Measurements from ENCODE around the gene ZNF536. TPM values are rescaled to one million over a fixed set of nuclear protein-coding genes. Genes with fewer than 3 reads are reported as not detected.
"Not testable (repeated sequence)": the region's sequence is repeated elsewhere in the genome, so short reads cannot be mapped to it uniquely, and the experiment has no call there.

ZNF536 gene
- polyA plus RNA-seq, 1 donor = 2.6 TPM

- no peak for DNase-seq
Observed at GRCh38 chr19:30419568-30420180, 47.5 kb downstream of the ZNF536 start.

GRCh38 chr19:30420316-30420715 lies 48.1 kb downstream of the ZNF536 start:
- DNase-seq = no peak

DNA sequence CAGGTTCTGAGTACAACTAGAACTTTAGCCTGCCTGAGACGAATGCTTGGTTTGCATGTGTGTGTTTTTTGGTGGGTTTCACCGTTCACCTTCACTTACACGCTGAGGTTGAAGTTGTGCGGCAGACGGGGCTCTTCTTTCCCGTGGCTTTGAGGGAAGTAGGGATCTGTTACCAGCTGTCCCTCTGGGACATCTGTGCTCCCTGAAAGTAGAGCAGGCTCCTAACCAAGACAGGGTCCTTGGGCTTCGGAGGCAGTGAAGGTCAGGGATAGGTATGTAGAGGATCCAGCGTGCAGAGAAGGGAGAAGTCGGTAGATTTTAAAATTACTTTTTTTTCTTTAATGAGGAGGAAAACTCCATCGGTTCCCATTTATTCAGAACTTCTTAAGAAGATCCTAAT lies 48.7 kb downstream of the ZNF536 start:
- no peak for DNase-seq

DNA sequence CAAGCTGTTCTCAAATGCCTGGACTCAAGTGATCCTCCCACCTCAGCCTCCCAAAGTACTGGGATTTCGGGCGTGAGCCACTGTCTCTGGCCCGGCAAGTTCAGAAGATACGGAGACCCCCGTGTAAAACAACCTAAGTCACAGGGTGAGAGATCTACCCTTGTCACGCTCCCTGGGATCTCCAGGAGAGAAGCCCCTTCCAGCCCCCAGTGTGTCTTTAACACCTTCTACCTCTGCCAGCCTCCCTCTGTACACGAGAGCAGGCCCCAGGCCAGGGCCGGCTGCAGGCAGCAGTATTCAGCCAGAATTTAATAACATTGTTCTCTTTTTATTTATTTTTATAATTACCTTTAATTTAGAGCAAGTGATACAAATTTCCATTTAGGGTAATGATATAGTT lies 49.4 kb downstream of the ZNF536 start:
- DNase-seq = no peak

DNA sequence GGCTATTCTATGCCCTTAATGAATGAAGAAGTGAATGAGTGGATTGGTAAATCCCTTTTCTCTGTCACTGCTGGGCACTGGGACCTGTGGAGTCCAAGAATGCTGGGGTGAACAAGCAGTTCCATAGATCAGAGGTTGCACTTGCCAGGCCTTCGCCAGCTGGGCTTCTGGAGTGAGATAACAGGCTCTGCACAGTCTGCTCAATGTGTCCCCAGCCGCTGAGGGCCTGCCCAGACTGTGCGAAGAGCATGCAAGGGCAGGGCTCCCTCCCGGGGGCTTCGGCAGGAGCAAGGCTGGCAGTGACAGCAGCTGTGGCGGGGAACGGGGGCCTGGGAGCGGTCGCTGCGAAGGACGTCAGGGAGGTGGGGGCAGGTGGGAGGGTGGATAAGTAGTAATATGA lies 51.3 kb downstream of the ZNF536 start:
- no peak for DNase-seq

DNA sequence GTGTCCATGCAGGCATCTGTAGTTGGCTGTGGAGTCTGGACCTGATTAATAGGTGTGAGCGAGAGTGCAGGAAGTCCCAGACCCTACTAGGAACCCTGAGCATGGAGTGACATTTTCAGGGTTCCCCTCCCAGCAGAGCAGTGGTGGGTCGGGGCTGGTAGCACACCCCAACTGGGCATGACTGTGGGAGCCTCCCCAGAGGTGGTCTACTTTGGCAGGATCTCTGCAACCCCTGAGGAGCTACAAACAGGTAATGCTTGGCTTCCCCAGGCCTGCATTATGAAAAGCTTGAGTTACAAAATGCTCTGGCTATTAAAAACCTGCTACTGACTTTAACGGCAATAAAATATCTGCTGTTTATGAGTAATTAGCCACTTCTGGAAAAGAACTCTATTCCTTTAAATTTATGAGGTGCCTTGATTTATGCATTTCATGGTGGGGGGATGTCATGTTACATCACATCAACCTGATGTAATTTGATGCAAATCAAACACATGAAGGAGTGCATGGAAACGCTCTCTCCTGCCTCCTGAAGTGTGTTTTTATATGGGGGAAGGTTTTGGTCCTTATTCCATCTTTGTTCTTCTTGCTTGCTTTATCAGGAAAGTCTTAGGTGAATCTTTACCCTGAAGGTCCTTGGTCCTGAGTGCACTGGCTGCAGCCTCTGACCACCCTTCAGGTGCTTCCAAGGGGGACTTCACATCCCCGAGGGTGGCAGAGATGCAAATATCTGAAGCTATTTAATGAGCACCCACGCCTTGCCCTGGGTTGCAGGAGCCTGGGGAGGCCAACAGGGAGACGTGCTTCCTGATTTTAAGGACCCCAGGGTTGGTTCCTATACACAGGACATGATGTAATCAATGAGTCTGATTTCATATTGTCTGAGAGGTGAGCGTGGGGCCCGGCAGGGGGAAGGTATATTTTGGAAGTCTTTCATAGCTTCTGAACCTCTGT lies 54.0 kb downstream of the ZNF536 start:
- DNase-seq = no peak

DNA sequence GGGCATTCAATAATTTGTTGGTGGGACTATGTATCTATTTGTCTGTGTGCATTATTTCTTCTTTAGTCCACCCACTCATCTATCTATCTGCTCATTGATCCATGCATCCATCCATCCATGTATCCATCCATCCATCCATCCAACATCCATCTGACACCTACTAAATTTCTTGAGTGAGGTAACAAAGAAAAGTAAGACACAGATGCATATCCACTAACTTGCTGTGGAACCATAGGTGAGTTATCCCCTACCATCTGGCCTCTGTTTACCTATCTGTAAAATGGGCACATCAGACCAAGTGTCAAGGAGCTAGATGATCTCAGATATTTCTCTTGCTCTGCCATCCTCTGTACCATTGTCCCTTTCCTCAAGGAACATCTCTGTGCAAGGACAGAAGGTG lies 54.7 kb downstream of the ZNF536 start:
- DNase-seq = no peak

- DNase-seq = no peak
Observed at GRCh38 chr19:30428092-30428680, 56.0 kb downstream of the ZNF536 start.

DNA sequence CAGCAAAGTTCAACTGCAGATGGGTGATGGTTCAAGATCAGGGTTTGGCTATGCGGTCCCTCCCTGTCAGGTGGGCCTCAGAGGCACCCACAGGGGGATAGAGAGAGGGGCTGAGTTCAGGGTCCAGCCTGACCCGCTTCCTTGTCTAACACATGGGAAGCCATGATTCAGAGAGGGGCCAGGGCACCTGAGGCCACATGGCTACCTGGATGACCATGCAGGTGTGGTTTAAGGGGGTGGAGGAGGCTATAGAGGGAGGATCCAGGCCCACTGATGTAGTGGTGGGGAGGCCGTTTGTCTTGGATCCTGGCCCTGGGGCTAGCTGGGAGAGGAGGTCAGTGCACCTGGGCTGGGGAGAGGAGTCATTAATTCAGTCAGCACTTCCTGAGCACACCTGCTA lies 56.7 kb downstream of the ZNF536 start:
- no peak for DNase-seq

- DNase-seq = no peak
Observed at GRCh38 chr19:30430206-30430734, 58.1 kb downstream of the ZNF536 start.

GRCh38 chr19:30431591-30431990 lies 59.4 kb downstream of the ZNF536 start:
- DNase-seq = no peak

- no peak for DNase-seq
Observed at GRCh38 chr19:30434797-30435594, 62.8 kb downstream of the ZNF536 start.

GRCh38 chr19:30437869-30438268 lies 65.7 kb downstream of the ZNF536 start:
- DNase-seq = no peak

DNA sequence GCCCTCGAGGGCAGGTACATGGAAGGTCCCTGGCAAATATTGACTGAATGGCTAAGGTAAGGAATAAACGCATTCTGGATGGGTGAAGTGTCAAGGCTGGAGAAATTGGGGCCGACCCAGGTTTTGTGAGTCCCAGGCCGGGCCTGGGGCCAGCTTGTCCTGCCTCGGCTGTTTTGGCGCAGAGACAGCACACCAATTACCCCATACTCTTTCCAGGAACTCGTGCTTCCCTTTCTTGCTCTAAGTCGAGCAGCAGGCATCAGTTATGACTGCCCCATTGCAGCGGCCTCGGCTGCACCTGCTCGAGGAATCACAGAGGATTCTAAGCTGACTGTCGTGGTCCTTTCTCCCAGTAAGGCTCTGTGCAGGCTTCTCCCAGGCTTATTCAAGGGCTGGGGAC lies 67.1 kb downstream of the ZNF536 start:
- DNase-seq = no peak

DNA sequence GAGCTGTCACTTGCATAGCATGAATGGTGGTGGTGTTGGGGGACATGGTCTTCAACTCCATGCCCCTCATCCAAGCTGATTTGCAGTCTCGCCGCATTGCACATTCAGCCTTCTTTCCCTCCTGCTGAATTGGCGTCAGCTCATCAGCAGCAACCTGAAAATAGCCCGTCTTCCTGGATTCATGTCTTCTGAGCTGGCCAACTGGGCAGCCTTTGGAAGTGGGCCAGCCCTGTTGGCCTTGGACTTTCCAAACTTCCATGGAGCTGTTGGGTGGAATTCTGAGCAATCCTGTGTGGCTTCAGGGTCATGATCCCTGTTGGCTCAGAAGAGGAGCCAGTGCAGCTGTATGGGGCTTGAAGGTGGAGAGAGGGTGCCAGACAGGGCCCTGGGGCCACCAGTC lies 68.8 kb downstream of the ZNF536 start:
- DNase-seq = no peak

GRCh38 chr19:30442674-30443073 lies 70.5 kb downstream of the ZNF536 start:
- no peak for DNase-seq

GRCh38 chr19:30443531-30444252 lies 71.5 kb downstream of the ZNF536 start:
- no peak for DNase-seq

GRCh38 chr19:30444253-30444671 lies 72.1 kb downstream of the ZNF536 start:
- no peak for DNase-seq

- no peak for DNase-seq
Observed at GRCh38 chr19:30444686-30445232, 72.6 kb downstream of the ZNF536 start.

DNA sequence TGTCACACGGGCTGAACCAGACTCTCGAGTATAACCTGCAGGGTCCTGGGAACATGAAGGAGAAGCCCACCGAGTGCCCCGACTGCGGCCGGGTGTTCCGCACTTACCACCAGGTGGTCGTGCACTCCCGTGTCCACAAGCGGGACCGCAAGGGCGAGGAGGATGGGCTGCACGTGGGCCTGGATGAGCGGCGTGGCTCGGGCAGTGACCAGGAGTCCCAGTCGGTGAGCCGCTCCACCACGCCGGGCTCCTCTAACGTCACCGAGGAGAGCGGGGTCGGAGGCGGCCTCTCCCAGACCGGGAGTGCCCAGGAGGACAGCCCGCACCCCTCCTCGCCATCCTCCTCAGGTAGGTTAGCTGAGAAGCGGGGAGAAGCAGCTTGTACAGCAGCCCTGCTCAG lies 73.2 kb downstream of the ZNF536 start:
- DNase-seq = no peak

DNA sequence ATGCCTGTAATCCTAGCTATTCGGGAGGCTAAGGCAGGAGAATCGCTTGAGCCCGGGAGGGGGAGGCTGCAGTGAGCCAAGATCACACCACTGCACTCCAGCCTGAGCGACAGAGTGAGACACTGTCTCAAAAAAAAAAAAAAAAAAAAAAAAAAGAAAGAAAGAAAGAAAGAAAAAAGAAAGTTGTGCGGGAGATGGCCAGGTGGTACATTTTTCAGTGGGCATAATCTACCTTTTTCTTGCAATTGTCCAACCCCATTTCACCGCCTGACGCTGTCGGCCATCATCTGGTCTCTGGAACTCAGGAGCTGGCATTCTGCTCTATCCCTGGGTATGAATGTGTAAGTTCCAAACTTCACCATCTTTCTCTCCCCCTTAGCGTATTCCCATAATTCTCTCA lies 73.9 kb downstream of the ZNF536 start:
- DNase-seq = not testable (repeated sequence)
